ENCODE measurements around the gene TTLL11.

DNA sequence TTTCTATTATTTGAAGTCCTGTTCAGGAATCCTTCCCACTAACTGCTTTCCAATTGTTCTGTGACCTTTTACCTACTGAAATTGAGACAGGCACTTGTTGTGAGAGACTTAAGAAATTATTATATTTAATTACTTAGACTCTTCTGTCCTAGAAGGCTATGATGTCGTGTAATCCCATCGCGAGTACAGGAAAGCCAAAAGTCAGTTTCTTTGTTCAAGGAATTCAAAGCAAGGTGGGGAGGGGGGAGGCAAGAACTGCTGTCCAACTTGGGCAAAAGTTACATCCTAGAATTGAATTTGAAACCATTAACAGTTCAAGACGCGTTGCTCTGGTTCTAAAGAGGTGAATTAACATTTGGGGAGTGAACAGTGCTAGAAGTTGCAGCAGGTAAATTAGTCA is 48.6 kb upstream of the TTLL11 start:
- TF ChIP-seq, protein P1, sequence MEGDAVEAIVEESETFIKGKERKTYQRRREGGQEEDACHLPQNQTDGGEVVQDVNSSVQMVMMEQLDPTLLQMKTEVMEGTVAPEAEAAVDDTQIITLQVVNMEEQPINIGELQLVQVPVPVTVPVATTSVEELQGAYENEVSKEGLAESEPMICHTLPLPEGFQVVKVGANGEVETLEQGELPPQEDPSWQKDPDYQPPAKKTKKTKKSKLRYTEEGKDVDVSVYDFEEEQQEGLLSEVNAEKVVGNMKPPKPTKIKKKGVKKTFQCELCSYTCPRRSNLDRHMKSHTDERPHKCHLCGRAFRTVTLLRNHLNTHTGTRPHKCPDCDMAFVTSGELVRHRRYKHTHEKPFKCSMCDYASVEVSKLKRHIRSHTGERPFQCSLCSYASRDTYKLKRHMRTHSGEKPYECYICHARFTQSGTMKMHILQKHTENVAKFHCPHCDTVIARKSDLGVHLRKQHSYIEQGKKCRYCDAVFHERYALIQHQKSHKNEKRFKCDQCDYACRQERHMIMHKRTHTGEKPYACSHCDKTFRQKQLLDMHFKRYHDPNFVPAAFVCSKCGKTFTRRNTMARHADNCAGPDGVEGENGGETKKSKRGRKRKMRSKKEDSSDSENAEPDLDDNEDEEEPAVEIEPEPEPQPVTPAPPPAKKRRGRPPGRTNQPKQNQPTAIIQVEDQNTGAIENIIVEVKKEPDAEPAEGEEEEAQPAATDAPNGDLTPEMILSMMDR (IDR thresholded peaks at IDR 0.05) = no peak
- TF ChIP-seq POLR2A (IDR thresholded peaks at IDR 0.05) = no peak

Data from uterus (tissue), 2 donors.